NK-92 (cell line): ENCODE data around the gene SLC9A2.

Experiments used
- DNase-seq: peaks from one replicate; lab custom pipeline; 2025; ENCODE audit not compliant: unreplicated experiment; lab: John Stamatoyannopoulos, UW

The SLC9A2 gene

DNA sequence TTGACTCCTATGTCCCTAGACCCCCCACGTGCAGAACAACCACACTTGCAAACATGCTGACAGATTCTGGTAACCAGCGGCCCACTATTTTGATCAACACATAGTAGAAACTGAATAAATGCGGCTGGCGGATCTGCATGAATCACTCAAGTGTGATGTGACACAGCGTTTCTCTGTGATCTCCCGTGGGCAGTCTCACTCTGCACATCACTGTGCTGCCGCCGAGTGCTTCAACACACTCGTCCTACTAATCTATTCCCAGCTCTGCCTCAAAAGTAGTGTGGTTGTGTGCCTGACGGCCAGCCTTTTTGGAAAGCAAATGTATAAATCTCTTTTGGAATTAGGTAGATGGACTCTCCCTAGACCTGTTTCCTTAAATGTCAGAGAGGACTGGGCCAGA lies 105.2 kb downstream of the SLC9A2 start:
- no peak for DNase-seq

DNA sequence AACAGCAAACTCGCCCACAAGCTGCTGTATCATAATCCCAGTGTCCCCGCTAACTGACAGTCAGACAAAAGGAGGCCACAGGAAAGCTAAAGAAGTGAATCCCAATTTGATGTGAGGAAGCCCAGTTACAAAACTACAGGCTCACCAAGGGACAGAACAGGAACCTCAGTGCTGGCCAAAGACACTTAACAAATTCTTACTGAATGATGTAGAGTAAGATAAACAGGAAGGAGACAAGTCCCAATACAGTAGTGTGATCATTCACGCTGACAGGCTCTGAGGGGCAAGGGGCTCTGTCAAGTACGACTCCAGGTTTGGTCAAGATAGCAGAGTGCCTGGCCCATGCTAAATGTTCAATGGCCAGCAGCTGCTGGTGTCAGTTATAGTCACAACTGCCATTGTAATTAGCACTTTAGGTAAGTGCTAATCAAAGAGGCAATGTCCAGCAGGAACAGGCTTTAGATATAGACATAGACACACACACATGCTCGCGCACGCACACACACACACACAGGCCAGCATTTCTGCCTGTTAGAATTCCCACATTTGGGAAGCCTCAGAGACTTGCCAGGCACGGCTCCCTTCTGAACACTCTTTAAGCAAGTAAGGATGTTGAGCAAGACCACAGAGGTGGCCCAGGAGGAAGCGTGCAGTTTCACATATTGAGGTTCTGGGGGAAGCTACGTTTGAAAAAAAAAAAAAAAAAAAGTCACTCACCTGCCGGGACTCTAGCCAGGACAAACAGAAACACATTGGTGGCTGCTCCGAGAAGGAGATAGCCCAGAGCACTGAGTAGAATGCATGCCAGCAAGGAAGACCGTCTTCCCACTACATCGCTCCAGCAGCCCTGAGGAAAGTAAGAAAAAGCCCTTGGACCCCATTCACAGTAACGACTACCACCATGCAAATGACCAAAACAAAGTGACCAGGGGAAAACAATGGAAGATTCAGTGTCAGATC lies 107.1 kb downstream of the SLC9A2 start:
- DNase-seq, result no peak

DNA sequence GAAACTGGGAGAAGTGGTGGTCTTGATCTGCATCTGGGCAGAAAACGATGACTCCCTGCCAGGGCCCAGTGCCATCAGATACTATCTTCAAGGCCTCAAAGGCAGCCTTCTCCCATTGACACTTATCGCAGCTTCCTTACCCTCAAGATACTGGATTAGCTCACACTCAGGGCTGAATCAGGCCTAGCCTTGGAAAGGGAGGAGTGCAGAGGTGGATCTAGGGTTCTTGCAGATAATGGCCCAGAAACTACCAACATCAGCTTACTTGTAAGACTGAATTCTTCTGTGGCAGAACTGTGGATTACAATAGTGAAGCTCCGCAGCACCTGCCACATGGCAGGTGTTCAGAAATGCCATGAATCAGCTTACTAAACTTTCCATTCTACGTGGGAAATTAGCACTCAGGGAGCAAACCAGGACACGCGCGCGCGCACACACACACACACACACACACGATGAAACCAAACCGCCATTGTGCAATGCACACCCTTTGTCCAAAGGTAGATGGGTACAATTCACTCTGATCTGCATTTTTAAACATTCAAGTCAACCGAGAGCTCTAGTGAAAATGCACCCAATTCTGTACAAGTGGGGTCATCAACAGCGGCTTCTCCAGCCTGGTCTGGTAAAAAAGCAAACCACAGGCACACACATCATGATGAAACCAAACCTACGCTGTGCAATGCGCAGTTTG lies 116.2 kb downstream of the SLC9A2 start:
- DNase-seq, result no peak

DNA sequence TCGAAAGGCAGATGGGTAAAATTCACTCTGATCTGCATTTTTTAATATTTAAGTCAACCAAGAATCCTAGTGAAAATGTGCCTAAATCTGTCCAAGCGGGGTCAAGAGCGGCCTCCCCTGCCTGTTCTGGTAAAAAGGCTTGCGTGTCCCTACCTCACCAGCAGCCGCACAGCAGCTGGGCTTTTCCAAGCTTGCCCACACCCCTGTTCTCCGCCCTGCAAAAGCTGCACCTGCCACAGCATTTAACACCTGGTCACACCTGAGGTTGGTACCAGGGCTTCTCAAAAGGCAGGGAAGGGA lies 116.7 kb downstream of the SLC9A2 start:
- DNase-seq, result no peak

DNA sequence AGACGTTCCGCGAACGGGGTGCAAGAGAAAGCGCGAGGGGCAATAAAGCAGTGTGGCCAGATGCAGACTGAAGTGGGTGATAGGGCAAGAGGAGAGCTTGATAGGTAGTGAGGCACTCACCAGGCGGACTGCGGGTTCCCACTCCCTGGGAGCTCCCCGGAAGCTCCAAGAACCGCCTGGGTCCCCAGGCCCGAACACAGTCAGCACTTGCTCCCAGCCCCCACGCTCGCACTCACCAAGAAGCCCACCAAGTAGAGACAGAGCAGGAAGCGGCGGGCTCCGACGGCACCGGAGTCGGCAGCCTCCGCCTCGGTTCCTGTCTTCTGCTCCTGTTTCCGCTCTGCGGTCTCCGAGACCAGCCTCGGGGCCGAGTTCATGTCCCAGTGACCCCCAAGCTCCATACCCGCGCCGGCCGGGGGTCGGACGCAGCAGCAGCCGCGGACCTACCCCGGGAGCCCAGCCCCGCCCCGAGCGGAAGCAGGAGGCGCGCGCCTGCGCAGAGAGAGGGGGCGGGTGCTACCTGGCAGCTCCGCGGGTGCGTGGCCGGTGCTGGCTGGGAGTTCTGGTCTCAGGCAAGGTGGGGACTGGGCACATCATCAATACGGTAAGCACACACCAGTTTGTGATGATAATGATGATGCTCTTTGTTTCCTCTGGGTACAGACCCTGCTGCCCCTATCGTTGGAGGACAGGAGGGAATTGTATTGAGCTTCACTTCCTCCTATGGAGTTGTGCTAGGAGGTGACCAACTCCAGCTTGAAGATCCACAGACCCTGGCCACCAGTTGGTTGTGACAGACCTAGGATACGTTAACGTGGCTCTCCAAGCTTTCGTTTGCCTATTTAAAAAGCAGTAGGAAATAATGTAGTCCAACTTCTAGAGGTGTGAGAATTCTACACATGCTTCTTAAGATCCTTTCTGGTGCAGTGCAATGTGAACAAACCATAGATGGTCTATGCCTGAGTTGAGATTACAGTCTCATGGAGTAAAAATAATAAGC lies 117.4 kb downstream of the SLC9A2 start:
- DNase-seq, result no peak

DNA sequence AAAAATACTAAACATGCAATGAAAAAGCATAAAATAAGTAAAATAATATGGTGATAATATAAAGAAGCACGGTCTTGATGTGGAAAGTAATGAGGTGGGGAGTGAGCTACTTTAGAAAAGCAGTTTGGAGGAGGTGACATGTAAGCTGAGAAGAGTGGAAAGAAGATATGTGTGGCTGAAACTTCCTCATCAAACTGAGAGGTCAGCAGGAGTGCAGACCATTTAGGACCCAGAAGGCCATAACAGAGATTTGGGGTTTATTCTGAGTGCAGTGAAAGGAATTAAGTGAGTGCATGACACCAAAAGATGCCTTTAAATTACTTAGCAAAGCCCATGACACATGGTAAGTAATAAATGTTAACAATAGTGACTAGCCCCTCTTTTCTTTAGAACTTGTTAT lies 118.1 kb downstream of the SLC9A2 start:
- DNase-seq, result no peak

DNA sequence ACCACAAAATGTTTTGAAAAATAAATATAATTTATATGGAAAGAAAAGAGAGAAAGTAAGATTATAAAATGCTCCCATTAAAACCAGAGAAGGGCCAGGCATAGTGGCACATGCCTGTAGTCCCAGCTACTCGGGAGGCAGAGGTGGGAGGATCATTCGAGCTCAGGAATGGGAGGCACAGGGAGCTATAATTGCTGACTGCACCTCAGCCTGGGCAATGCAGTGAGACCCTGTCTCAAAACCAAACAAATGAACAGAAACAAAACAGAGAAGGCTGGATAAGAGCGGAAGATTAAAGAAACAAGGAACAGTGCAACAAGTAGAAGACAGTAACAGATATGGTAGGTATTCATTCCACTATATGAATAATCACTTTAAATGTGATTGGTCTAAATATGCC lies 123.9 kb downstream of the SLC9A2 start:
- DNase-seq, result no peak

DNA sequence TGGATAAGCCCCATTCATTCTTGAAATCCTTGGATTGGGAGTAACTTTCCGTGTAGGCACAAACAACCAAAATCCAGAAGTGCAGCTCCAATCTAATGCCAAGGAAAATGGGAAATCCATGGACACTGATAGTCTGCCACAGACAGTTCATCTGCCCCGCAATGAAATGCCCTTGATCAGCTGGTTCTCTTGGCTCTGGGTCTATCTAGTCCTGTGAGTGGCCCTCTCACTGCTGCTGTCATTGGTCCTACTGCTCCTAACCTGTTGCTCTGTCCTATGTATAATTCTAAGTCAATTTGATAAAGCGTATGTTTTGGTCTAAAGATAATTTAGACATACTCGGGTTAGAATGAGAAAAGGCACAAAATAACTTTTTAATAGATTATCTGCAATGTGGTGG lies 128.8 kb downstream of the SLC9A2 start:
- DNase-seq, result no peak

DNA sequence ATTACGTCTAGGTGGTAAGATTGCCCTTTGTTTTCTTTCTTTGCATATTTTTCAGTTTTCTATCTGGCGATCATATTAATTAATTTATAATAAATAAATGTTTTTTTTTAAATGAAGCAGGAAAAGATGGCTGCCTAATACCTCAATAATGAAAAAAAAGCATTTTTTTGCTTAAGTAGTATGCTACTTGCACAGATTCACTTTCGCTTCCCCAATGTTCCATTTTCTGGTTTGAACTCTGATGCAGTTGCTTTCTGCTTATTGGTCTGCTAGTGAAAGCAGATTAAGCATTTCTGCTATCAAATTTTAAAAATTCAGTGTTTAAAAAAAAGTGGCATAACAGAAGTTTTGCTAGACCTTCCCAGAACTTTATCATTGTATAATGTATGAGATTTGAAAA lies 130.6 kb downstream of the SLC9A2 start:
- no peak for DNase-seq

DNA sequence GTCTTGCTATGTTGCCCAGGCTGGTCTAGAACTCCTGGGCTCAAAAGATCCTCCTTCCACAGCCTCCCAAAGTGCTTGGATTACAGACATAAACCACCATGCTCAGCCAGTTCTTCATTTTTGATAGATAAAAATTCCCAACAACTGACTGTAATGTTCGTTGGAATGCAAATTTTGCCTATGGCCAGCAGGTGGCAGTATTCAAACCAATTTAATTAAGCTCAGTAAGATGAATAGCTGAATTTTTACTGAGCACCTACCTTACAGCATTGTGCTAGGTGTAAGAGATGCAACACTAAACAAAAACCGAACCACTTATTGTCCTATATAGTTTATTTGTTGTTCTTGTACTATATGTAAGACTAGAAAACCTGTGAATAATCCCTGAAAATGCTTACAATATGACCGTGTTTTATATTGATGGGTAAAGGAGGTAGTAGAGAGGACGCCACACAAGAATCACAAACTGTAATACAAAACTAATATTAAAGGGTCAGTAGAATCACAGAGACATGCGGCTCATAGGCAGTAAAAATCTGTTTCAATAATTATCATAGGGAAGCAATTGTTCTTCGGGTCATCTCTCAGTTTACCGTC lies 134.3 kb downstream of the SLC9A2 start:
- DNase-seq, result no peak

DNA sequence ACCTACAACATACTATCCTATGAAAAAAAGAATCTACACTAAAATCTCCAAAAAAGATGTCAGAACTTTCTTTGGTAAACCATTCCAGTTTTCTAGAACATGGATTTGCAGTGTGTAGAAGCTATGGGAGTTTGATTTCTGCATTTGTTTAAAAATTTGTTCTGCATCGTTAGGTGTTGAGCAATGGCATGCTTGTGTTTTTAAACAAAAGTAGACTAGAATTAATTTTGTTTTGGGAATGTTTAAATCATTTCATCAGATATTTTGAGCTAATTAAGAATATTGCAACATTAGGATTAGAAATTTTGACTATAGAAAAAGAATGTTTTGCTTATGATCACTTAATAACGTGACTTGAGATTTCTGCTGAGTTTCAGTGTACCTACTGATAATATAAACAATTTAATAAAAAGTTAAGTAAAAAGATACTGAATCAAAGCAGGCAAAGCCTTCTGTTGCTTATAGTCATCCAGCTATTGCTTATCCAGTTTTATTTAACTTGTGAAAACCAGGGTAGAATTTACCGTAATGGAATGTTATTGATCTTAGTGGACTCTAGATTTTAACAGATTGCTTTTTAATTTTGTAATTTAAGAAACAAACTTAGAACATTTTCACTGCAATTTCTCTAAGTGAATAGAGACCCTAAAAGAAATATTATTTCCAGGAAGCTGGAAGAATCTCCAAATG lies 135.2 kb downstream of the SLC9A2 start:
- no peak for DNase-seq

DNA sequence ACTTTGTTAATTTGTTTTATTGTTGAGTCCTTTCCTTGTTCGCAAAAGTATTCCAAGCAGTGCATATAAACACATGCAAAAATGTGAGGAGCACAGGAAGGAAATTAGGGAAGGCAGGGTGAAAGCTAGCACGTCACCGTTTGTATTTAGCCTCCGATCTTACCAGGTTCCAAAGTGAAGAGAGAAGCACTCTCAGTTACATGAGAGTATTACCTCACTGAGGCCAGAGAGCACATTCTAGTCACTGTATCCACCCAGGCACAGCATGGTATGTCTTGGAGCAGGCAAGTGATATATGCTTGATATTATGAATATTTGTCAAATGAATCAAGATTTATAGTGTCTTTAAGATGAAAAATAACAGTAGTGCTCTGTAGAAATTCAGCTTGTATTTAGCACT lies 135.9 kb downstream of the SLC9A2 start:
- no peak for DNase-seq

DNA sequence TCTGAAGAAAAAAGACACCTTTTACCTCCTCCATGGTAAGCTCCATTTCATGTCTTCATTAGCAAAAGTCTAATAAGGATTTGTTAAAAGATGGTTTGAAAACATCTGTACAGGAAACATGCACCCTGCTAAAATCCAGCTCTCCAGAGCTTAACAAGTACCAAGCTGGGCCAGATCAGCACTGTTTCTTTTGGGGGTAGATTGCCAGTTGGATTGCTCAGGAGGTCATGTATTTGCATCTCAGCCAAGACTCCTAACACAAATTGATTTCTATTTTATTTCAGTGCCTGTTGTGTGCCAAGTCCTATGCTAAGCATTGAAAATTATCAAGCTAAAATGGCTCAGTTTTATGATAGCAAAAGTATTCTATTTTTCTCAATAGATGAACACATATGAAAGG lies 139.1 kb downstream of the SLC9A2 start:
- DNase-seq, result no peak
